MCF 10A (cell line): ENCODE measurements around the gene FASN. TPM values are rescaled to one million over a fixed set of nuclear protein-coding genes. Genes with fewer than 3 reads are reported as not detected.

Experiments
- BruUV-seq: library from RNA; stranded (reverse); fragments of 400-500 nt; replicated peaks from 2 replicates; lab custom pipeline; 2021; lab: Mats Ljungman, UMichigan
- CTCF ChIA-PET: fragments of 300-600 bp; sonication (Branson Sonifier 250); formaldehyde crosslinking; extraction: SDS; loops from one replicate; lab custom pipeline; 2021; ENCODE audit warnings: antibody characterized with exemption, inconsistent platforms; lab: Yijun Ruan, JAX
- POLR2A ChIA-PET: fragments of 300-600, 350-650 bp; sonication (Branson Sonifier 250); formaldehyde crosslinking; extraction: SDS; loops from one replicate; lab custom pipeline; 2020; ENCODE audit warnings: antibody characterized with exemption, inconsistent platforms; lab: Yijun Ruan, JAX
- DNase-seq: peaks from one replicate; pipeline ENCODE4 v3.0.0-alpha.2; 2018; ENCODE audit not compliant: unreplicated experiment
- H3K27ac Mint-ChIP-seq: one replicate; pipeline ENCODE4 v1.8.0; 2022; ENCODE audit warnings: mild to moderate bottlenecking, low read depth, mixed read lengths; ENCODE audit not compliant: unreplicated experiment
- H3K27me3 Mint-ChIP-seq: one replicate; pipeline ENCODE4 v1.8.0; 2022; ENCODE audit warnings: mixed read lengths; ENCODE audit not compliant: insufficient read depth, unreplicated experiment
- H3K36me3 Mint-ChIP-seq: one replicate; pipeline ENCODE4 v1.8.0; 2022; ENCODE audit warnings: mild to moderate bottlenecking, moderate library complexity, mixed read lengths; ENCODE audit not compliant: insufficient read depth, unreplicated experiment
- H3K4me1 Mint-ChIP-seq: one replicate; pipeline ENCODE4 v1.8.0; 2022; ENCODE audit warnings: mixed read lengths; ENCODE audit not compliant: insufficient read depth, unreplicated experiment
- H3K4me3 Mint-ChIP-seq: one replicate; pipeline ENCODE4 v1.8.0; 2022; ENCODE audit warnings: mild to moderate bottlenecking, moderate library complexity, mixed read lengths; ENCODE audit not compliant: unreplicated experiment
- H3K9me3 Mint-ChIP-seq: one replicate; pipeline ENCODE4 v1.8.0; 2022; ENCODE audit warnings: mixed read lengths; ENCODE audit not compliant: unreplicated experiment
- intact Hi-C: fragments of 100-400 bp; cut with micrococcal nuclease; formaldehyde crosslinking; loops from 2 replicates; pipeline ENCODE4 v1.14.1; 2022
- total RNA-seq: library from RNA; stranded (reverse); gene quantifications from 2 replicates; pipeline ENCODE4 v1.2.3, GENCODE V29; 2022
- TF ChIP-seq, protein P1 (sequence below): fragments of 200-600 bp; IDR thresholded peaks from one replicate; pipeline ENCODE4 v1.8.0; 2022; ENCODE audit warnings: antibody characterized with exemption, mild to moderate bottlenecking; ENCODE audit not compliant: unreplicated experiment

The FASN gene
- total RNA-seq, 1 experiment from 2014 or later: 120 TPM

DNA sequence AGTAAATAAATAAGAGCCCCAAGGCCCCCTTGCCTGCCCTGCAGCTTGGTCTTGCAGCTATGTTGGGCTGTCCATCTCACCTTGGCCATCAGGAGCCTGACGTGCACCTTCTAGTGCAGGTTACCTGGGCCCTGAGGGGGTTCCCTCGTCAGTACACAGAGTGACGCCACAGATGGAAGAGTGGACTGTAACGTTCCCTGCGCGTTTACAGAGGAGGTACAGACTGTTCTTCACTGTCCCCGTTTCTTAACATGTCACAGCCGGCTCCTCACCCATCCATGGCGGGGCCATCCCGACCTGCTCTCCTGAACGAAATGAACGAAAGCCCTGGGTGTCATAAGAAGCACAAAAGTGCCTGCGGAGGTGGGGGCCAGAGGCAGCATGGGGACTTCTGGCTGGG, 15.9 kb upstream of the FASN start:
- no peak for DNase-seq
- H3K9me3 Mint-ChIP-seq: no peaks in the 10 kb centered on the region
- H3K27me3 Mint-ChIP-seq: no peaks in the 10 kb centered on the region
- H3K4me1 Mint-ChIP-seq: no peaks in the 10 kb centered on the region
- no peak overlapping the region for H3K4me3 Mint-ChIP-seq
- TF ChIP-seq, protein P1, sequence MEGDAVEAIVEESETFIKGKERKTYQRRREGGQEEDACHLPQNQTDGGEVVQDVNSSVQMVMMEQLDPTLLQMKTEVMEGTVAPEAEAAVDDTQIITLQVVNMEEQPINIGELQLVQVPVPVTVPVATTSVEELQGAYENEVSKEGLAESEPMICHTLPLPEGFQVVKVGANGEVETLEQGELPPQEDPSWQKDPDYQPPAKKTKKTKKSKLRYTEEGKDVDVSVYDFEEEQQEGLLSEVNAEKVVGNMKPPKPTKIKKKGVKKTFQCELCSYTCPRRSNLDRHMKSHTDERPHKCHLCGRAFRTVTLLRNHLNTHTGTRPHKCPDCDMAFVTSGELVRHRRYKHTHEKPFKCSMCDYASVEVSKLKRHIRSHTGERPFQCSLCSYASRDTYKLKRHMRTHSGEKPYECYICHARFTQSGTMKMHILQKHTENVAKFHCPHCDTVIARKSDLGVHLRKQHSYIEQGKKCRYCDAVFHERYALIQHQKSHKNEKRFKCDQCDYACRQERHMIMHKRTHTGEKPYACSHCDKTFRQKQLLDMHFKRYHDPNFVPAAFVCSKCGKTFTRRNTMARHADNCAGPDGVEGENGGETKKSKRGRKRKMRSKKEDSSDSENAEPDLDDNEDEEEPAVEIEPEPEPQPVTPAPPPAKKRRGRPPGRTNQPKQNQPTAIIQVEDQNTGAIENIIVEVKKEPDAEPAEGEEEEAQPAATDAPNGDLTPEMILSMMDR: no peak
- intact Hi-C loops: no loop called here
- no TSS peak for BruUV-seq
- ChIA-PET POLR2A (no interaction called here), CTCF (interaction anchor here (0.6 to 1.4 kb wide), 2 partner anchors 8 to 41 kb away, joined by 3 to 4 read pairs; no protein-coding TSS in a partner anchor)
- no peak overlapping the region for H3K27ac Mint-ChIP-seq
- peaks cover 15% of the 10 kb centered on the region for H3K36me3 Mint-ChIP-seq

DNA sequence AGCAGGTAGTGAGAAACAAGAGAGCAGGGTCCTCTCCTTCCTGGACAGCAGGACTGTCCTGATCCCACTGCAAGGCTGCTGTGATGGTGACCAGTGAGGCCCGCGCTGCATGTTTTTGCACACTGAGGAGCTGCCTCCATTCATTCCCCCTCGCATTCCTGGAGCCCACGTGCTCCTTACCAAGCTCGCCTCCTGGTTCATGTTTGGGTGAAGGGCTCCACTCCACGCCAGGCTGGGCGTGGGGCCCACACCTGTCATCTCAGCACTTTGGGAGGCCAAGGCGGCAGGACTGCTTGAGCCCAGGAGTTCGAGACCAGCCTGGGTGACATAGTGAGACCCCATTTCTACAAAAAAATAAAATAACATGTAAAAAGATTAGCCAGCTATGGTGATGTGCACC, 15.4 kb upstream of the FASN start:
- Mint-ChIP-seq H3K27me3 (no peaks in the 10 kb centered on the region), H3K4me3 (no peak overlapping the region), H3K9me3 (no peaks in the 10 kb centered on the region), H3K36me3 (peaks cover 18% of the 10 kb centered on the region), H3K4me1 (no peaks in the 10 kb centered on the region), H3K27ac (no peak overlapping the region)
- intact Hi-C loops: no loop called here
- TF ChIP-seq, protein P1: no peak
- no peak for DNase-seq
- POLR2A ChIA-PET: no interaction called here
- CTCF ChIA-PET: interaction anchor here (1.4 kb wide), 1 partner anchor 9 kb away, joined by 4 read pairs; no protein-coding TSS in a partner anchor
- BruUV-seq: no TSS peak

DNA sequence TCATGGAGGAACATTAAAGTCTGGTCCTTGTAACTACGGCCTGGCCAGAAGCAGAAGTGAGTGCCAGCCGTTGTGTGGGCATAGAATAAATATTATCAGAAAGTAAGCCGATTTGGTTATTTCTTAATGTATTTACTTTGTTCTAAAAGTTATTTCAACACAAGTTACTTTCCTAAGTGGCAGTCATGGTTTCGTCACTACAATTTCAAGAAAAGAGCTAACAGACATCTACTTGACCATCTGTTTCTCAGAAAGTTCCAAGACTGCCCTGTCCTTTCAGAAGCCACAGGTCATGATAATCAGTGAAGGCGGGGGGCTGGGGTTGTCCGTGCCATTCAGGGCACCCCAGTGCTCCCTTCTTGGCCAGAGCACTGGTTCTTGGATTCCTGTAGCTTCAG, 14.9 kb upstream of the FASN start:
- Mint-ChIP-seq H3K9me3 (no peaks in the 10 kb centered on the region), H3K4me3 (no peak overlapping the region), H3K27me3 (no peaks in the 10 kb centered on the region), H3K27ac (no peak overlapping the region), H3K4me1 (no peaks in the 10 kb centered on the region), H3K36me3 (peaks cover 21% of the 10 kb centered on the region)
- CTCF ChIA-PET: interaction anchor here (1.4 kb wide), 1 partner anchor 9 kb away, joined by 4 read pairs; no protein-coding TSS in a partner anchor
- DNase-seq: no peak
- BruUV-seq: no TSS peak
- intact Hi-C loops: no loop called here
- POLR2A ChIA-PET: interaction anchor here (1.0 kb wide), 1 partner anchor 15 kb away, joined by 7 read pairs; the partner anchor contains the start of gene FASN
- TF ChIP-seq, protein P1: no peak

DNA sequence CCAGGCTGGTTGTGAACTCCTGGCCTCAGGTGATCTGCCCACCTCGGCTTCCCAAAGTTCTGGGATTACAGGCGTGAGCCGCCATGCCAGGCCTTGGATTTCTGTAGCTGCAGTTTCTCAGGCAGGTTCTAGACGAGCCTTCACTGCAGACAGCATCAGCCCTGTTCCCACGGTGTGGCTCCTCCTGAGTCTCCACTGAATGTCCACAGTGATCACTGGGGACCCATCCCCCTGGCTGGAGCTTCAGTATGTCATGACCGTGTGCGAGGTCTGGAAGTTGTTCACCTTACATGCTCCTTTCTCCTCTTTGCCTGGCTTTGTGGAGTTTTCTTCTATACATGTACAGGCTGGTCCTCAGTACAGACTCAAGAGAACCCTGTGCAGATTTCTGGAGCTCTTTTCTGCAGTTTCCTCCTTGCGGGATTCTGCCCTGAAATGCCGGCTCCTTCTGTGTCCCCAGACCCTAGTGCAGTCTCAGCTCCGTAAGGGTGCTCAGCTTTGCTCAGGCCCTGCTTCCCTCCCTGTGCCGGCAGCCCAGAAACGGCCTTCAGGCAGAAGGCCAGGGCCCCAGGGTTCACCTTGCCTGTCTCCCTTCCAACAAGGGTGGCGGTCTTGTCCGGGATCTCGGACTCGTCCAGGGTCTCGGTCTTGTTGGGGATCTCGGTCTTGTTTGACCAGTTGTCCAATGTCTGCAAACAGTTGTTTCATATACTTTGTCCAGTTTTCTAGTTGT, 14.3 kb upstream of the FASN start:
- Mint-ChIP-seq H3K27ac (no peak overlapping the region), H3K27me3 (no peaks in the 10 kb centered on the region), H3K4me3 (no peak overlapping the region), H3K9me3 (no peaks in the 10 kb centered on the region), H3K4me1 (no peaks in the 10 kb centered on the region), H3K36me3 (peaks cover 26% of the 10 kb centered on the region)
- CTCF ChIA-PET: interaction anchor here (0.6 to 1.4 kb wide), 3 partner anchors 10 to 49 kb away, joined by 3 to 4 read pairs (median 3); no protein-coding TSS in a partner anchor
- intact Hi-C loops: no loop called here
- BruUV-seq: no TSS peak
- DNase-seq: no peak
- TF ChIP-seq, protein P1: no peak
- POLR2A ChIA-PET: interaction anchor here (1.0 kb wide), 1 partner anchor 14 kb away, joined by 7 read pairs; the partner anchor contains the start of gene FASN
